ENCODE results near the gene KIAA0513.

DNA sequence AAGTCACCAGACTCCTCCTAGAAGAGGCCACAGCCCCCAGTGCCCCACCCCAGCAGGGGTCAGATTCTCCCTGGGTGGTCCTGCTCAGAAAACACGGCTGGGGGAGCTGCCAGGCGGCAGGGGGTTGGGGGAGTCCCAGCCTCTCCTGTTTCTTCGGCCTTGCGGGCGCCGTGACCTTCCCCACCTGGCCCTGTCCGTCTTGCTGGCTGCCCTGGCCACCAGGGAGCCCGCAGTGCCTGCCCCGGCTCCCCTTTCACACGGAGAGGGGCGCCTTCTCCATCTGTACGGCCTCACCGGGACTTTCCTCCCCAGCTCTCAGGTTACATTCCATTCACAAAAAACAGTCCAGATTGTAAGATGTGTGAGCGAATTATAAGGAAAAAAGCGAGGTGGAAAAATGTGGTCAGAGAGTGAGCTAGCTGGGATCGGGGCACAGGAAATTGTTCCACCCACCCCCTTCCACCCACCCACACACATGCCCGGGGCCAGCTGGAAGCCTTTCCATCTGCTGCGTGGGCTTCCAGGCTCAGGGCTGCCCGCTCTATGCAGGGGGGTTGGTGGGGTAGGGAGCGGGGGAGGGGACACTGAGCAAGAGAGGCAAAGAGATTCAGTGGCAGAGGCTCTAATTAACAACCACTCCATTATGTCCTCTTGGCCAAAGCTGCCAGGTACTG lies 99.2 kb downstream of the KIAA0513 start:
- TF ChIP-seq EZH2 (IDR thresholded peaks at IDR 0.05; ENCODE audit: insufficient read depth, poor library complexity, severe bottlenecking) (no peak), EZH2phosphoT487 (IDR thresholded peaks at IDR 0.05; ENCODE audit: insufficient read depth, low read depth) (no peak)

Data from GM23248 (cell line).